Measurements from ENCODE around the gene TGFBR3L.
A peak's percentile ranks its signal among the peaks of the same experiment; 100 is the strongest.

Gene TGFBR3L

DNA sequence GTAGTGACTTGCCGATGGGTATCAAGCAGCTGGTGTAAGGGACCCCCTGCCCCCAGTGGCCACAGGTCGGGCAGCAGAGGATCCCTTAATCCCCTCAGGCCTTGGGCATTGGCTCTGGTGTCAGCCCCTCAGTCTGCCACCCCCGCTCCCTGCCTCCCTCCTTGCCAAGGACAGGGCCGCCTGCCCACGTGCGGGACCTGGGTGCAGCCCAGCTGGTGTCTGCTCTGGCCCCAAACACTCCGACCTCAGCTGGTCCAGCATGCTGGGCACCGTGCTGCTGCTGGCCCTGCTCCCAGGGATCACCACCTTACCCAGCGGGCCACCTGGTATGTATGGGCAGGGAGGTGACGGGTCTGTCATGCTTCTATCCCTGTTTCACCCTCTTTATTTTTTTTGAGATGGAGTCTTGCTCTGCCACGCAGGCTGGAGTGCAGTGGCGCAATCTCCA lies at the start of gene TGFBR3L:
Gene TGFBR3L (plus strand): TSS at position 233 of the 448 bp plus-strand sequence.
- no peak for DNase-seq (ENCODE audit: low read depth in 2 of 2)

DNA sequence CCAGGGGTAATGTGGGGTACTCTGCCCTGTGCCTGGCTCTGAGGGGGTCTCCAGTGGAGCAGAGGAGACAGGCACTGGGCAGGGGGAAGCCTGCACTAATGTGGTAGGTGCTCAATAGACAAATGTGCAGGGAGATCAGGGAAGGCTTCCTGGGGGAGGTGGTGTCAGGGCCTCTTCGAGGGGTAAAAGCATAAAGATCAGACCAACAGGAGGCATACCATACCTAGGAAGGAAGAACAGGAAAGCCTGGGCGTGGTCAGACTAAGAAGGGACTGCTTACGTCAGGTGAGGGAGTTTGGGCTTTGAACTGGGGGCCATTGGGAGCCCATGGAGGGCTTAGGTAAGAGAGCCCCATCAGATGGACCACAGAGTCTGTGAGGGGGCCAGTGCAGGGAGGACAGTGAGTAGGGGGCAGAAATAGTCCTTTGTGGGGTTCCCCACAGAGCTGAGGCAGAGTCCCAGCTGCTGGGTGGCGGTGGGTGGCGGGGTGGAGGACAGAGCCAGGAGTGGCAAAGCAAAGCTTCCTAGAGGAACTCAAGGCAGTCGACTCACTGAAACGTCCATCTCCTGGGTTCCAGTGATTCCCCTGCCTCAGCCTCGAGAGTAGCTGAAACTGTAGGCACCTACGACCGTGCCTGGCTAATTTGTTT lies 49.2 kb upstream of the TGFBR3L start:
- no peak for DNase-seq (ENCODE audit: low read depth in 2 of 2)

DNA sequence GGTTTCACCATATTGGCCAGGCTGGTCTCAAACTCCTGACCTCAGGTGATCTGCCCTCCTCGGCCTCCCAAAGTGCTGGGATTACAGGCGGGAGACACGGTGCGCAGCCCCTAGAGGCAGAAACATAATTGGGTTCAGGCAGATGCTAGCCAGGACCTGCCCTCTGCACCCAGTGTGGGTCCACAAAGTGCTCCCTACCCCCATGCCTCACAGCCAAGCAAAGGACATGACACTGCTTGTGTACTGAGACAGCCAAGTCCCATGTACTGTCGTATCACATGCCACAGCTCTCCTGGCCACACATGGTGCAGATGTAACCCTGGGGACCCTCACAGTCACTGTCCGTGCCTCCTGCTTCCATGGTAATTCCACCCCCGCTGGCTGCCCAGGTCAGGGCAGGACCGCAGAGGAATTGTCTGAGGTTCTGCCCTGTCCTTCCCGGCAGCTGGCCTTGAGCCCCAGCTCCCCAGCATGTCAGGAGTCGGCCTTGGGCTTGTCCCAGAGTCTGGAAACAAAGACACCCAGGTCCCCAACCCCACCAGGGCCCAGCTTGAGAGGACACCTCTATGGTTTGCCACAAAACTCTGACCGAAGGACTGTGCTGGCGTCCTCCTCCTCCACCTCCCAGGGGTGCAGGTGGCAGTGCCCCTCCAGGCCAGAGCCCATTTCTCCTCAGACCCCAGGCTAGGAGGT lies 48.1 kb upstream of the TGFBR3L start:
- no peak for DNase-seq (ENCODE audit: low read depth in 2 of 2)

DNA sequence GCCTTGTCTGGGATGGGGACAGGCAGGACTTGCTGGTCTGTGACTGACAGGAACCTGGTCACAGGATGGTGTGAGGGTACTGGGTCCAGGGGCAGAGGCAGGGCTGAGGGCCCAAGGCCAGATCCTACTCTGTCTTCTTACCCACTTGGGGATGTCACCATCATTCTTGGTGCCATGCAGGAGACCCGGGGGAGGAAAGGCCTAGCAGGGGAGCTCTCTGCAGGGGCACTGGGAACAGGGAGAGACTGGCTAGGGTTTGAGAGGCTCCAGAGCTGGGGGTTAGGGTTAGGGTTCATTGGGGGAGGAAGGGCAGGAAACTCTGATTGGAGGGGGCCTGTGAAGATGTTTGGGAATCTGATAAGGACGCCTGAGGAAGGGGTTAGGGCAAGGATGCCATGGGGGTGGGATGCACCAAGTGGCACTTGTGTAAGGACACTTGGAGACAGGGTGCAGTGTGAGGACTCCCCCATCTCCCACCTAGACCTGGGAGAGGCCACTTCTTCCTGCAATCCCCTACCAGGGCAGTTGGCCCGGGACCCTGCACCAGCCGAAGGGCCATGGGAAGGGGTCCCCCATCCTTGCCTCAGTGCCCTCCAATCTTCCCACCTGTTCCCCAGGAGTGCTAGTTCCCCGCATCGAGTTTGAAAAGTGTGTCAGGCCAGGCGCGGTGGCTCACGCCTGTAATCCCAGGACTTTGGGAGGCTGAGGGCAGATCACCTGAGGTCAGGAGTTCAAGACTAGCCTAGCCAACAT lies 47.4 kb upstream of the TGFBR3L start:
- no peak for DNase-seq (ENCODE audit: low read depth in 2 of 2)

DNA sequence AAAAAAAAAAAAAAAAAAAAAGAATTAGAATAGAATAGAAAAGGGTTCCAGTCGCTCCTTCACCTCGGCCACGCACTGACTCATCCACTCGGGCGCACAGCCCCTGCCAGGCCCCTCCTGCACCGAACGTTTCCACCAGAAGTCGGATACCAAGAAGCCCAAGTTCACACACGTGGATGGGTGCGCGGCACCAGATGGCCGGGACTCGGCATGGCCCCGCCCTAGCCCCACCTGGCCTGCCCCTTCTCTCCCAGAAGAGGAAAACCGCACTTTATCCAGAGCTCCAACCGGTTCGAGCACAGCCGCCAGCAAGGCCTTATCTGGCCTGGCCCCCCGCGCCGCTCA lies 46.3 kb upstream of the TGFBR3L start:
- no peak for DNase-seq (ENCODE audit: low read depth in 2 of 2)

DNA sequence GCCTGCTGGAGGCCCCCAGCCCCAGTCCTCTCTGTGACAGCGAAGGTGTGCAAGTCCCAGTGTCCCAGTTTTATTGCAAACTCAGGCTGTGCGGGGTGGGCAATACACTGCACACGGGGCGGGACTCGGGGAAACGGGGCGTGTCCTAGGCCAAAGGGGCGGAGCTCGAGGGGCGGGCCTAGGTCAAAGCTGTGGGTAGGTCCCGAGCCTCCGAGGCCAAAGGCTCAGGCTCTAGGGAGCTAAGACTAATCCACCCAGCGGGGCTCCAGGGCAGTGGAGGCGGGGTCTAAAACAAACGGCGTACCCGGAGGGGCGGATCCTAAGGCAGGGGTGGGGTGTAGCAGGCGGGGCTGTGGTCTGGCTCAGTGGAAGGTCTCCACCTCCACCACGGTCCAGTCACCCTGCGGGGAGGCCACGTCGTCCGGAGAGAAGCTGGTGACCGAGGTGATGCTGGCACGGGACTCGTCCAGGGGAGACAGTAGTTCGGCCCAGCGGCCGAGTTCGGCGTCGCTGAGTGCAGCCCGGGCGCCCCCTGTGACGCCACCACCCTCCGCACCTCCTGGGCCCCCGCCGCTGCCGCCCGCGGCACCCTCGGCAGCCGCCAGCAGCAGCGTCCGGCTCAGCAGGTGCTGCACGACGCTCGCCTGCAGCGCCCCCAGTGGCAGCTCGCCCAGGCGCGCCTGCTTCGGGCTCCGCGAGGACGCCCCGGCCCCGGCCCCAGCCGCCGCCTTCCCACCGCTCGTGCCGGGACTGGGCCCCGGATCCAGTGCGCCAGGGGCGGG lies 45.8 kb upstream of the TGFBR3L start:
- peak; percentile 51 to 58 for DNase-seq (ENCODE audit: low read depth in 2 of 2)

DNA sequence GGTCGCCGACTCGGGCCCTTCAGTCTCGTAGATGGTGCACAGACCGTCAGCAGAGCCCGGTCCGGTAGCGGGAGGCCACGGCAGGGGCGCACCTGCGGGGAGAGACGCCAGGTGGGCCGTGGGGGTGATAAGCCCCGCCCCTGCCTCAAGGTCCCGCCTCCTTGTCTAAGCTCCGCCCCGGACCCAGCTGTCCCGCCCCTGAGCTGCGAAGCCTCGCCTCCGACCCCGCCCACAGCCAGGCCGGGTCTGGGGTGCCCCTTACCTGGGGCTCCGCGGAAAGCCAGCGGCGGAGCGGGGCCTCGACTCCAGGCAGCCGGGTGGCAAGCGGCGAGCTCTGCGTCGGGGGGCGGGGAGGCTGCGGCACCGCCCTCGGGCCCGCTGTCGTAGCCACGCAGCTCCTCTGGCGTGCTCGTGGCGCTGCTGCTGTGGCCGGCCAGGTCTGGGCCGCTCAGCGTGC lies 45.1 kb upstream of the TGFBR3L start:
- peak; percentile 52 to 72 for DNase-seq (ENCODE audit: low read depth in 2 of 2)

DNA sequence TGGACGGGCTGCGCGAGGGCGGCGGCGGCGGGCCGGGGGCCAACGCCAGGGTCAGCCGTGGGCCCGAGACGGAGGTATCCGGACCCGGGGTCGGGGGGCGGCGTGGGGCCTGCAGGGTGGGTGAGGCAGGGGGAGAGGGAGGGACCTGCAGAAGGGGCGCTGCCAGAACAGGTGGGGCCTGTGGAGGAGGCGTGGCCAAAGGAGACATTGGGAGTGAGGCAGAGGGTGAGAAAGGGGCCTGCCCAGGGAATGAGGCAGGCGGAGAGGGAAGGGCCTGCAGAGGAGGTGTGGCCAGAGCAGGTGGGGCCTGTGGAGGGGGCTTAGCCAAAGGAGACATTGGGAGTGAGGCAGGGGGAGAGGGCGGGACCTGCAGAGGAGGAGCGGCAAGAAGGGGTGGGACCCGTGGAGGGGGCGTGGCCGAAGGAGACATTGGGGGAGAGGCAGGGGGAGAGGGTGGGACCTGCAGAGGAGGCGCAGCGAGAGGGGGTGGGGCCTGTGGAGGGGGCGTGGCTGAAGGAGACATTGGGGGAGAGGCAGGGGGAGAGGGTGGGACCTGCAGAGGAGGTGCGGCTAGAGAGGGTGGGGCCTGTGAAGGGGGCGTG lies 44.6 kb upstream of the TGFBR3L start:
- no peak for DNase-seq (ENCODE audit: low read depth in 2 of 2)

DNA sequence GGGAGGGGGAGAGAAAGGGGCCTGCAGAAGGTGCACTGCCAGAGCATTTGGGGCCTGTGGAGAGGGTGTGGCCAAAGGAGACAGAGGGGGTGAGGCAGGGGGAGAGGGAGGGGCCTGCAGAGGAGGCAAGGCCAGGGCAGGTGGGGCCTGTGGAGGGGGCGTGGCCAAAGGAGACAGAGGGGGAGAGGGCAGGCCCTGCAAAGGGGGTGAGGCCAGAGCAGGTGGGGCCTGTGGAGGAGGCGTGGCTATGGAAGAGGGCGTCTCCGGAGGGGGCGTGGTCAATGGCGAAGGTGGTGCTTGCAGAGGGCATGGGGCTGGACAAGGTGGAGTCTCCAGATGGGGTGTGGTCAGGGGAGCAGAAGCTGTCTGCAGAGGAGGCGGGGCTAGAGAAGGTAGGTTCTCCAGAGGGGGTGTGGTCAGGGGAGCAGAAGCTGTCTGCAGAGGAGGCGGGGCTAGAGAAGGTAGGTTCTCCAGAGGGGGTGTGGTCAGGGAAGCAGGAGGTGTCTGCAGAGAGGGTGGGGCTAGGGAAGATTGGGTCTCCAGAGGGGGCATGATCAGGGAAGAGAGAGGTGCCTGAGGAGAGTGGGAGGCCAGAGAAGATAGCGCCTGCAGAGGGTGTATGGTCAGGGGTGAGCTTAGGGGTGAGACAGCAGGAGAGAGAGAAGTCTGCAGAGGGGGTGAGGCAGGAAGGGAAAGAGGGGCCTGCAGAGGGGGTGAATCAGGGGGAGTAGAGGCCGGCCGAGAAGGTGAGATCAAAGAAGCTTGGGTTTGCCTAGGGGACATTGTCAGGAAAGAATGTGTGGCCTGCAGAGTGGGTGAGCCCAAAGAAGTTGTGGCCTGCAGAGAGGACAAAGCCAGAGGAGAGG lies 43.8 kb upstream of the TGFBR3L start:
- no peak for DNase-seq (ENCODE audit: low read depth in 2 of 2)

DNA sequence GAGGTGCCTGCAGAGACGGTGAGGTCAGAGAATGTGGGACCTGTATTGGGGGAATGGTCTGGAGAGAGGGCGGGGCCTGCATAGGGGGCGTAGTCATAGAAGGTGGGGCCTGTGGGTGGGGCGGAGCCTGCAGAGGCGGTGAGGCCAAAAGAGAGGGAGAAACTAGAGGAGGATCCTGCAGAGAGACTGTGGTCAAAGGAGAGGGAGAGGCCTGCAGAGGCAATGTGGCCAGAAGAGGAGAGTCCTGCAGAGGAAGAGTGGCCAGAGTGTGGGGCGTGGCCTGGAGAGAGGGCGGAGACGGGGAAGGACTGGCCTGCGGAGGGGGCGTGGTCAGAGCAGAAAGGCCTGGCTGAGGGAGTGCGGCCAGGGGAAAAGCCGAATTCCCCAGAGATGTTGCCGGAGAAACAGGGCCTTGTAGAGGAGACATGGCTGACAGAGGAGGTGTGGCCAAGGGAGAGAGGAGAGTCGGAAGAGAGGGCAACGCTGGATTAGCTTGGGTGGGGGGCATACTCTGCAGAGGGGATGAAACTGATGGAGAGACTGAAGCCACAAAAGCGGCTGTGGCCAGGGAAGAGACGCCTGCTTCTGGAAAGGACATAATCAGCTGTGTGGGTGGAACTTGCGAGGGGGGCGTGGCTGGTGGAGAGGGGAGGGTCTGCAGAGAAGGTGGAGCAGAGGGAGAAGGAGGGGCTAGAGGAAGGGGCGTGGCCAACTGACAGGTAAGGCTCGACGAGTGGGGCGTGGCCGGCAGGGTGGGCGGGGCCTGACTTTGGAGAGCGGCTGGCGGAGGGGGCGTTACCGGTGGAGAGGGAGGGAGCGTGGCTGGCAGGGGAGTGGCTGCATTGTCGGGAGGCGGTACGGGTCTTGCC lies 43.0 kb upstream of the TGFBR3L start:
- peak; percentile 36 to 52 for DNase-seq (ENCODE audit: low read depth in 2 of 2)

DNA sequence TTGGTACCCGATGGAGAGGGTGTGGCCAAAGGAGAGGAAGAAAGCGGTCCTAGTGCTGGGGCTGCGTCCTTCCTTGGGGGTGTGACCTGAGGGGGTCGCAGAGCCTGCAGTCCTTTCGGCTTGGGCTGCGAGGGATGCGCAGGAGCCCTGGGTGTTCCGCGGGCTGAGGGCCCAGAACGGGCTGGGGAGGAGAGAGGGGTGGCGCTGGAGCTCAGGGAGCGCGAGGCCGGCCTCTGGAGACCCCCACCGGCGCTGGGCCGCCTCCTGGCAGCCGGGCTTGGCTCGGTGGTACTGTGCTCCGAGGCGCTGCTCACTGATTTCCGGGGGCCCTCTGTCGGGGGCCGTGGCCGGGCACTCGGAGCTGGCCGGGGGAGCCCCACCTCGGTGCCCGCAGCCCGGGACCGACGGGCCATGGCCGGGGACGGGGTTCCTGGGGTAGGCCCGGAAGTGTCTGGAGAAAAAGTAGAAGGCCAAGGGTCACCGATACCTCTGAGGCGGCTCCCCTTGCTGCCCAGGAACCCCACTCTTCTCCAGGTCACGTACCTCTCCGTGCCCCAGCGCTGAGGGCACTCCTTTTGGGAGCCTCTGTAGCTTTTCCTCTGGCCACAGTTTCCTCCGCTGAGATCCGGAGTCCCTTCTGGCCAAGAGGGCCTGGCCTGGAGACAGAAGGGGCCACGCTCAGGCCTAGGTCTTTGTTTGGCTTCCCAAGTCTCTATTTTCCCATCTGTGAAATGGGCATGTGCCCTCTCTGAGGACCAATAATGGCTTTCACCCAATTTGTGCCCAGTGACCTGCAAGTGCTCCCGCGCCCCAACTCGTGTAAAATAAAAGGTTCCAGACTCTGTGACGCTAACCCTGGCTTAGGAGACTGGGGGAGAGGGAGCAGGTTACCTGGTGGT lies 42.1 kb upstream of the TGFBR3L start:
- DNase-seq (ENCODE audit: low read depth in 2 of 2) = no peak

DNA sequence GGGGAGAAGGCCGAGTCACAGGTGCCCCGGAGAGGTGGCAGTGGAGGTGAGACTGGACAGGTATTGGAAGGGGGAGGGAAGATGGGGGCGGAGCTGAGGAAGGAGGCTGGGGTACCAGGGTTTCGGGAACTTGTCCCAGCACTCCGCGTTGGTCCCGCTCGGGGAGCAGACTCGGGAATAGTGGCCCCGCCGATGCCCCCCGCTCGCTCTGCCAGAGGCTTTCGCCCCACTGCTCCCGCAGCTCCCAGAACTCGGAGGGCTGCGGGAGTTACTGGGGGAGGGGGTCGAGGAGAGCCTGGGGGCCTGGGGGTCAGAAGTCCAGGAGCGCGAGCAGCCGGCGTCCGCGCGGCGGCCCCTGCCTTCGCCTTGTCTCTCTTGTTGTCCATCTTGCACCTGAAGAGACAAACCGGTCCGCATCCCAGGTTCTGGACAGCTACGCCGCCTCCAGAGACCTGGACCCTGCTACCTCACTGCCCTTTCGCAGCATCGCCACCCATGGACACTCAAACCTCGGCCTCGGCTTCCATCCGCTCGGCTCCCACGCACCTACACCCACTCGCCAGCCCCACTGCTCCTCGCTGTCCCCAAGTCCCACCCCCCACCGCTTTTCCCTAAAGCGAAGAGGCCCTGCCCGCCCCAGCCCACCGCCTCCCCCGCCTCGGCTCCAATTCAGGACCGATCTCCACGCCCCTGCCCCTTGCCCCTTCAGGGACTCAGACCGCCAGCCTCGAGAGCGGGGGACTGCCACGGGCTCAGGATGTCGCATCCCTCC lies 41.1 kb upstream of the TGFBR3L start:
- DNase-seq (ENCODE audit: low read depth in 2 of 2) = no peak

DNA sequence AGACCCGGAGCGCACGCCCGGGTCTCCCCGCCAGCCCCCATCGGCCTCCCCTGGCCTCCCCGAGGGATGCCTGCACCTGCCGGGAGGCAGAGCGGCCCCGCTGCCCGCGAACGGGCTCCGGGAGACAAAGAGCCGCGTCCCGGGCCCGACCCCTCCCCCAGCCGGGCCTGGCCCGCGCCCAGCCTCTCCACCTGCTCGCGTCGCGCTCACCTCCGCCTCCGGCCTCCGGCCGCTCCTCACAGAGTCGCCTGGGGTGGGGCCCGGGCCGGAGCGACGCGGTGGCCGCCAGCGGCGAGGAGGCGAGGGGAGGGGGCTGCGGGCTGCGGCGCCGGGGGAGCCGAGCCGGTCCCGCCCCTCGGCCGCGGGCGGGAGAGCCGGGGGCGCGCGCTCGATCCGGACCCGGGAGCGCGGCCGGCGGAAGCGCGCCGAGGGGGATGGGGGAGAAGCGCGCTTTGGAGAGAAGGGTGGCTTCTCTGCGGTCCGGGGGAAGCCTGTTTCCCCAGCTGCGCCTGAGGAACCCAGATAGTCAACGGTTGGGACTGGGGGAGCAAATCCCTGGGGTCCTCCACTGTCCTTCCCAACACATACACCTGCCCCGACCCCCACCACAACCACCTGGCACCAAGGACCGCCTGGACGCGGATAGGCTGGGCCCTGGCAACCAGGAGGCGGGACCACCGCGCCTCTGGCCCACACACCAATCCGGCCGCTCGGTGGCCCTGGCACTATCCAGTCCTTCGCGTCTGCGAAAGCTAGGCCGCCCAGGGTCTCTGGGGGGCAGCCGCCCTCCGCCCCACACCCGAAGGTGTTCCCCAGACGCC lies 40.3 kb upstream of the TGFBR3L start, which contains the start of gene PRR36:
Gene PRR36 (minus strand): TSS at position 315 of the 821 bp plus-strand sequence. CDS start 701 bp downstream, outside the sequence.
- no peak for DNase-seq (ENCODE audit: low read depth in 2 of 2)

DNA sequence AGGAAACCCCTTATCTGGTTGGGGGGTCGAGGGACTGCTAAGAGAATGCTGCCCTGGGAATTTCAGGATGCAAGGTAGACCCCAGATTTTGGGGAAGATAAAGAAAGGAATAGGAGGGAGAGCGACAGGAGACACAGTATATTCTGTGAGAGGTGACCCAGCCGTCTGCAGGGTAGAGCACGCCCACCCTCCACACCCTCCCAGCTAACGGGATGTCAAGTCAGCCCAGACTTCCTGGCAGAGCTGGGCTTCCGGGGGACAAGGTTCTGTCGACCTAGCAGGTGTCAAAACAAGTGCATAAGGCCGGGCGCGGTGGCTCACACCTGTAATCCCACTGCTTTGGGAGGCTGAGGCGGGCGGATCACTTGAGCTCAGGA lies 39.7 kb upstream of the TGFBR3L start:
- no peak for DNase-seq (ENCODE audit: low read depth in 2 of 2)

DNA sequence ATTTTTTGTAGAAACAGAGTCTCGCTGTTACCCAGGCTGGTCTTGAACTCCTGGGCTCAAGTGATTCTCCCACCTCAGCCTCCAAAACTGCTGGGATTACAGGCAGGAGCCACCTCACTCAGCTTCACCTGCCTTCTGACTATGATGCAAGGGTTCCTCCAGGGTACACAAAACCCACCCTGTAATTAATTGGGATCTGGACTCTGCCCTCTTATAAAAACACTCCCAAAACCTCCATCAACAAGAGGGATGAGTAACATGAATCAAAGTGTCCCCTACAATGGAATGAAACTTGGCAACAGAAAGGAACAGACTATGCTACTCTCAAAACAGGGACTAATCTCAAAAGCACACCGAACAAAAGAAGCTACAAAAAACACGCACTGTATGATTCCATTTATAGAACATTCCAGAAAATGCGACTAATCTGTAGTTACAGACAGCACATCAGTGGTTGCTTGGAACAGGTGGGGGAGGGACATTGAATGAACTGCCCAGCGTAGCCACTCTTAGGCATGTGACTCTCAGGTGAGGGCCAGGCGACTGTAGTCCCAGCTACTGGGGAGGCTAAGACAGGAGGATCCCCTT lies 37.3 kb upstream of the TGFBR3L start:
- DNase-seq (ENCODE audit: low read depth in 2 of 2) = no peak

DNA sequence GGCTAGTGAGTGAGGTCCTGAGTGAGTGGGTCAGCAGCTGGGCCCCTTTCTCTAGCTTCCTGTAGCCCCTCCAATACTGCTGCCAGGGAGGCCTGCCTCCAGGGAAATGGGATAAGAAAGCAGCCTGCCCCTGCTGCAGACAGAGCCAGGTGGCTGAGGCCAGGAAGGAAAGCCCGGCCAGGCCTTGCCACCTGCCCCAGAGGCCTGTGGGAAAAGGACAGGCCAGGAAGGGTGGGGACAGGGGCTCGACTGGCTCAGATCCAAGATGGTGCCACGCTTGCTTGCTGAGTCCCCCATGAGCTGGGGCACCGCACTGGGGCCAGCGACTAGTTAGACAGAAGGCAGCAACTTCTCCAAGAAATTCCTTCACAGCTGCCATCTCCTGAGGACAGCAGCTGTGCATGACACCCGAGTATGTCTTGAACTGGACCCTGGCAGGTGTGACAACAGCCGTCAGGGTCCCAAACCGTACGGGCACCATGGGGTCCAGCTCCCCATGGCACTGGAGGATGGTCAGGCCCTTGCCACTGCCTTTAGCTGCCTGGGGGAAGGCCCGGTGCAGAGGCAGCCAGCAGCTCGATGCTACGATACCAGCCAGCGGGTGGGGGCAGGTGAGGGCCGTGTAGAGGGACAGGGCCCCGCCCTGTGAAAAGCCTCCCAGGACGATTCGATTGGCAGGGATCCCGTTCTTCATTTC lies 35.4 kb upstream of the TGFBR3L start:
- DNase-seq (ENCODE audit: low read depth in 2 of 2) = no peak

Data from activated CD8-positive, alpha-beta memory T cell treated with anti-CD3 and anti-CD28 coated beads for 4 hours (primary cell).